DND-41 (cell line): ENCODE results near the gene ONECUT3.

Experiments
- ATAC-seq: fragments of 200-7000 bp; cut with Tn5 transposase; 3 replicates; pipeline ENCODE4 v1.9.1; 2021; ENCODE audit warnings: low read depth; ENCODE audit not compliant: insufficient read depth
- DNase-seq: peaks from one replicate; pipeline ENCODE4 v3.0.0-alpha.2; 2020
- H2AFZ ChIP-seq: 2 replicates; pipeline ENCODE4 v1.6.0; 2012; ENCODE audit warnings: low read depth, low read length
- H3K27ac ChIP-seq: 2 replicates; pipeline ENCODE4 v1.5.1; 2012; ENCODE audit warnings: low read length, inconsistent platforms
- H3K27me3 ChIP-seq: fragments of 200-600 bp; sonication (generic); 2 replicates; pipeline ENCODE4 v1.6.0; 2012; ENCODE audit warnings: low read length, mild to moderate bottlenecking, inconsistent platforms; ENCODE audit not compliant: insufficient read depth, poor library complexity
- H3K36me3 ChIP-seq: 2 replicates; pipeline ENCODE4 v1.5.1; 2012; ENCODE audit warnings: low read length, inconsistent platforms; ENCODE audit not compliant: insufficient read depth
- H3K4me1 ChIP-seq: 2 replicates; pipeline ENCODE4 v1.5.1; 2012; ENCODE audit warnings: mild to moderate bottlenecking, low read length; ENCODE audit not compliant: insufficient read depth
- H3K4me2 ChIP-seq: 2 replicates; pipeline ENCODE4 v1.6.0; 2012; ENCODE audit warnings: mild to moderate bottlenecking, moderate library complexity, low read length, inconsistent platforms; ENCODE audit not compliant: insufficient read depth
- H3K4me3 ChIP-seq, 2 experiments: fragments of 200-600 bp in 1 of 2; shearing (Covaris generic) in 1 of 2; 2 replicates each; pipeline ENCODE4 v1.5.1; 2012 to 2016; ENCODE audit warnings: inconsistent platforms in 2 of 2, low read length in 2 of 2, mild to moderate bottlenecking in 2 of 2, low read depth in 1 of 2, moderate library complexity in 1 of 2
- H3K79me2 ChIP-seq: 2 replicates; pipeline ENCODE4 v1.6.0; 2012; ENCODE audit warnings: low read length, inconsistent platforms; ENCODE audit not compliant: insufficient read depth
- H3K9ac ChIP-seq: 2 replicates; pipeline ENCODE4 v1.6.0; 2012; ENCODE audit warnings: low read depth, mild to moderate bottlenecking, inconsistent platforms, low read length, moderate library complexity
- H3K9me3 ChIP-seq: 2 replicates; pipeline ENCODE4 v1.5.1; 2012; ENCODE audit warnings: low read length, moderate library complexity, mild to moderate bottlenecking, inconsistent platforms; ENCODE audit not compliant: insufficient read depth, severe bottlenecking
- H4K20me1 ChIP-seq: 2 replicates; pipeline ENCODE4 v1.6.0; 2012; ENCODE audit warnings: low read length; ENCODE audit not compliant: insufficient read depth
- CTCF ChIP-seq: IDR thresholded peaks from 2 replicates; pipeline ENCODE4 v1.5.1; 2012; ENCODE audit warnings: borderline replicate concordance, low read length, moderate library complexity, mild to moderate bottlenecking; ENCODE audit not compliant: poor library complexity, severe bottlenecking; ENCODE audit errors: extremely low read depth
- EZH2 ChIP-seq: IDR thresholded peaks from 3 replicates; pipeline ENCODE4 v1.6.1; 2012; ENCODE audit warnings: borderline replicate concordance, low read depth, mild to moderate bottlenecking, moderate library complexity, low read length, inconsistent platforms; ENCODE audit not compliant: severe bottlenecking

ONECUT3 gene

GRCh38 chr19:1818549-1819195 lies 65.4 kb downstream of the ONECUT3 start:
- Histone ChIP-seq H3K9ac (no peak overlapping the region), H3K4me3 (no peak overlapping the region), H3K4me2 (no peak overlapping the region), H3K79me2 (no peaks in the 10 kb centered on the region), H3K36me3 (peaks cover 87% of the 10 kb centered on the region), H2AFZ (no peak overlapping the region), H3K27me3 (no peaks in the 10 kb centered on the region), H3K4me1 (peaks cover 16% of the 10 kb centered on the region), H4K20me1 (peaks cover 37% of the 10 kb centered on the region), H3K27ac (no peak overlapping the region), H3K9me3 (no peaks in the 10 kb centered on the region)
- ATAC-seq: no peak
- no peak for DNase-seq
- TF ChIP-seq EZH2 (no peak), CTCF (no peak)

GRCh38 chr19:1819341-1820255 lies 66.3 kb downstream of the ONECUT3 start:
- peaks cover 42% of the 10 kb centered on the region for H4K20me1 ChIP-seq
- H3K9me3 ChIP-seq: no peaks in the 10 kb centered on the region

GRCh38 chr19:1822210-1822609 lies 68.9 kb downstream of the ONECUT3 start:
- Histone ChIP-seq H3K4me2 (no peak overlapping the region), H3K27me3 (no peaks in the 10 kb centered on the region), H3K9me3 (no peaks in the 10 kb centered on the region), H3K27ac (no peak overlapping the region), H2AFZ (no peak overlapping the region), H3K79me2 (peaks cover 4% of the 10 kb centered on the region), H3K4me1 (no peaks in the 10 kb centered on the region), H3K36me3 (peaks cover 92% of the 10 kb centered on the region), H3K4me3 (no peak overlapping the region), H3K9ac (no peak overlapping the region), H4K20me1 (peaks cover 50% of the 10 kb centered on the region)
- no peak for DNase-seq
- TF ChIP-seq CTCF (no peak), EZH2 (no peak)
- no peak for ATAC-seq

More at GRCh38 chr19:1819341-1820255, 66.3 kb downstream of the ONECUT3 start:
- Histone ChIP-seq H3K79me2 (no peaks in the 10 kb centered on the region; the same call in 1 of the 2 replicates), H3K9ac (no peak overlapping the region), H3K36me3 (peaks cover 95% of the 10 kb centered on the region), H3K4me1 (peaks cover 6% of the 10 kb centered on the region), H3K27me3 (no peaks in the 10 kb centered on the region), H3K4me3 (no peak overlapping the region), H3K27ac (no peak overlapping the region), H3K4me2 (no peak overlapping the region), H2AFZ (no peak overlapping the region)
- no peak for DNase-seq
- no peak for ATAC-seq
- TF ChIP-seq EZH2: no peak
- no peak for TF ChIP-seq CTCF
